ENCODE data around the gene WDR90. TPM values are rescaled to one million over a fixed set of nuclear protein-coding genes. Genes with fewer than 3 reads are reported as not detected.

WDR90 gene
- total and polyA plus RNA-seq, 2 of the 13 experiments (the other 11 are each of a cell fraction or from before 2014, with no cell fraction given): 14.9 to 28.9 TPM

GRCh38 chr16:645852-646678 lies 3.1 kb upstream of the WDR90 start (continued):
- TF ChIP-seq SKIL (CRISPR knock-in tag; IDR thresholded peaks at IDR 0.05; ENCODE audit: borderline replicate concordance) (peak; percentile 46; the same call in 1 of the 2 replicates), CSRNP1 (CRISPR knock-in tag; IDR thresholded peaks at IDR 0.05) (no peak), AKAP8 (CRISPR knock-in tag; IDR thresholded peaks at IDR 0.05) (peak; percentile 89), FOXO1 (CRISPR knock-in tag; IDR thresholded peaks at IDR 0.05) (no peak), JUND (CRISPR knock-in tag; IDR thresholded peaks at IDR 0.05) (no peak), CREM (IDR thresholded peaks at IDR 0.05) (0 out of 2 replicates have a peak, but pooled peaks have one; percentile 26), CREM (CRISPR knock-in tag; IDR thresholded peaks at IDR 0.05) (no peak), KLF9 (CRISPR knock-in tag; IDR thresholded peaks at IDR 0.05; ENCODE audit: low read depth) (no peak), ZNF563 (CRISPR knock-in tag; IDR thresholded peaks at IDR 0.05) (no peak), CBX1 (IDR thresholded peaks at IDR 0.05; ENCODE audit: low read depth) (peak; percentile 4), ATAD3A (CRISPR knock-in tag; IDR thresholded peaks at IDR 0.05) (no peak), REST (IDR thresholded peaks at IDR 0.05; ENCODE audit: borderline replicate concordance in 1 of 2, low read depth in 1 of 2, low read length in 2 of 2) (no peak), ZBTB4 (CRISPR knock-in tag; IDR thresholded peaks at IDR 0.05; ENCODE audit: borderline replicate concordance) (peak; percentile 58; the same call in 1 of the 2 replicates), SIN3A (IDR thresholded peaks at IDR 0.05; ENCODE audit: borderline replicate concordance, low read depth, low read length) (peak; percentile 13; the same call in 1 of the 2 replicates), BCL6 (CRISPR knock-in tag; IDR thresholded peaks at IDR 0.05) (peak; percentile 81), PITX1 (CRISPR knock-in tag; IDR thresholded peaks at IDR 0.05) (peak; percentile 63; the same call in 1 of the 2 replicates), FOXA3 (CRISPR knock-in tag; IDR thresholded peaks at IDR 0.05) (peak; percentile 32; the same call in 1 of the 2 replicates), PPARG (CRISPR knock-in tag; conservative IDR thresholded peaks at IDR 0.05) (peak; percentile 100)
